ENCODE results near the gene WRNIP1. TPM values are rescaled to one million over a fixed set of nuclear protein-coding genes. Genes with fewer than 3 reads are reported as not detected.
A peak's percentile ranks its signal among the peaks of the same experiment; 100 is the strongest.

The WRNIP1 gene
- total and polyA plus RNA-seq, 9 of the 15 experiments (the other 6 are each of a cell fraction or from before 2014, with no cell fraction given): 13.2 to 63.6 (median 48.6) TPM

DNA sequence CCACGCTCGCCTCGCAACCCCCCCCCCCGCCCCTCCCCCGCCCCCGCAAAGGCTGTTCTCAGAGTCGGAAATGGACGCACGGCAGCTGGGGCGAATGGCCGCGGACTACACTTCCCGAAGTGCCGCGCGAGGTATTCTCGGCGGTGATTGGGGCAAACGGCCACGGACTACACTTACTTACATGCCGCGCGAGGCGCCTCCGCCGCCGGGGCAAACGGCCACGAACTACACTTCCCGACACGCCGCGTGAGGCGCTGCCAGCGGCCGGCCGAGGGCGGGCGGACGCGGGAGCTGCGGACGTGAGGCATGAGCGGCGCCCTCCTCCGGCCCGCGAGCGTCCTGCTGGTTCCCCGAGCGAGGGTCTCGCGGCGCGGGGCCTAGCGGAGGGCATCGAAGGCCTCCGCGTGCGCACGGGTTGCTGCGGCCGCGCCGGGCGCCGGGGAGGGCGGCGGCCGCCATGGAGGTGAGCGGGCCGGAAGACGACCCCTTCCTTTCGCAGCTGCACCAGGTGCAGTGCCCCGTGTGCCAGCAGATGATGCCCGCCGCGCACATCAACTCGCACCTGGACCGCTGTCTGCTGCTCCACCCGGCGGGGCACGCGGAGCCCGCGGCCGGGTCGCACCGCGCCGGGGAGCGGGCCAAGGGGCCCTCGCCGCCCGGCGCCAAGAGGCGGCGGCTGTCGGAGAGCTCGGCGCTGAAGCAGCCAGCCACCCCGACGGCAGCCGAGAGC lies at the start of gene WRNIP1 (continued):
- TF ChIP-seq, protein P1, sequence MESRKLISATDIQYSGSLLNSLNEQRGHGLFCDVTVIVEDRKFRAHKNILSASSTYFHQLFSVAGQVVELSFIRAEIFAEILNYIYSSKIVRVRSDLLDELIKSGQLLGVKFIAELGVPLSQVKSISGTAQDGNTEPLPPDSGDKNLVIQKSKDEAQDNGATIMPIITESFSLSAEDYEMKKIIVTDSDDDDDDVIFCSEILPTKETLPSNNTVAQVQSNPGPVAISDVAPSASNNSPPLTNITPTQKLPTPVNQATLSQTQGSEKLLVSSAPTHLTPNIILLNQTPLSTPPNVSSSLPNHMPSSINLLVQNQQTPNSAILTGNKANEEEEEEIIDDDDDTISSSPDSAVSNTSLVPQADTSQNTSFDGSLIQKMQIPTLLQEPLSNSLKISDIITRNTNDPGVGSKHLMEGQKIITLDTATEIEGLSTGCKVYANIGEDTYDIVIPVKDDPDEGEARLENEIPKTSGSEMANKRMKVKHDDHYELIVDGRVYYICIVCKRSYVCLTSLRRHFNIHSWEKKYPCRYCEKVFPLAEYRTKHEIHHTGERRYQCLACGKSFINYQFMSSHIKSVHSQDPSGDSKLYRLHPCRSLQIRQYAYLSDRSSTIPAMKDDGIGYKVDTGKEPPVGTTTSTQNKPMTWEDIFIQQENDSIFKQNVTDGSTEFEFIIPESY (CRISPR knock-in tag; IDR thresholded peaks at IDR 0.05): peak; percentile 39
- TF ChIP-seq, protein P2, sequence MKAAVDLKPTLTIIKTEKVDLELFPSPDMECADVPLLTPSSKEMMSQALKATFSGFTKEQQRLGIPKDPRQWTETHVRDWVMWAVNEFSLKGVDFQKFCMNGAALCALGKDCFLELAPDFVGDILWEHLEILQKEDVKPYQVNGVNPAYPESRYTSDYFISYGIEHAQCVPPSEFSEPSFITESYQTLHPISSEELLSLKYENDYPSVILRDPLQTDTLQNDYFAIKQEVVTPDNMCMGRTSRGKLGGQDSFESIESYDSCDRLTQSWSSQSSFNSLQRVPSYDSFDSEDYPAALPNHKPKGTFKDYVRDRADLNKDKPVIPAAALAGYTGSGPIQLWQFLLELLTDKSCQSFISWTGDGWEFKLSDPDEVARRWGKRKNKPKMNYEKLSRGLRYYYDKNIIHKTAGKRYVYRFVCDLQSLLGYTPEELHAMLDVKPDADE (conservative IDR thresholded peaks at IDR 0.05; ENCODE audit: control insufficient read depth, low read depth, low read length): peak; percentile 99
- TF ChIP-seq MBD2 (IDR thresholded peaks at IDR 0.05; ENCODE audit: borderline replicate concordance, low read depth) (peak; percentile 96), KDM5B (IDR thresholded peaks at IDR 0.05; ENCODE audit: insufficient replicate concordance, low read depth, low read length) (peak; percentile 83), CBX5 (IDR thresholded peaks at IDR 0.05; ENCODE audit: borderline replicate concordance, low read depth) (0 out of 2 replicates have a peak, but pooled peaks have one; percentile 42), DIDO1 (tag; IDR thresholded peaks at IDR 0.05; ENCODE audit: low read depth) (no peak), NONO (IDR thresholded peaks at IDR 0.05; ENCODE audit: low read depth in 2 of 2, low read length in 1 of 2) (peak; percentile 58 to 60; a peak in 3 of 4 replicates), XRCC5 (IDR thresholded peaks at IDR 0.05; ENCODE audit: low read depth, low read length) (peak; percentile 76; the same call in 1 of the 2 replicates), ZNF134 (CRISPR knock-in tag; conservative IDR thresholded peaks at IDR 0.05) (0 out of 2 replicates have a peak, but pooled peaks have one; percentile 13), SOX6 (IDR thresholded peaks at IDR 0.05) (peak; percentile 50), TCF7 (IDR thresholded peaks at IDR 0.05; ENCODE audit: borderline replicate concordance) (peak; percentile 42; the same call in 1 of the 2 replicates), NR4A1 (CRISPR knock-in tag; IDR thresholded peaks at IDR 0.05) (no peak), NR4A1 (tag; IDR thresholded peaks at IDR 0.05) (peak; percentile 83), CREB1 (IDR thresholded peaks at IDR 0.05) (peak; percentile 91), CREB1 (CRISPR knock-in tag; IDR thresholded peaks at IDR 0.05) (peak; percentile 88), MTA3 (IDR thresholded peaks at IDR 0.05; ENCODE audit: borderline replicate concordance) (peak; percentile 82), PML (IDR thresholded peaks at IDR 0.05; ENCODE audit: low read length) (peak; percentile 26; the same call in 1 of the 2 replicates), ERF (CRISPR knock-in tag; IDR thresholded peaks at IDR 0.05) (peak; percentile 9; the same call in 1 of the 2 replicates), ZBTB17 (CRISPR knock-in tag; IDR thresholded peaks at IDR 0.05) (peak; percentile 68), MEF2A (IDR thresholded peaks at IDR 0.05; ENCODE audit: control insufficient read depth, low read depth, low read length) (no peak), CHD1 (IDR thresholded peaks at IDR 0.05; ENCODE audit: low read length) (peak; percentile 22), NFE2 (IDR thresholded peaks at IDR 0.05; ENCODE audit: low read depth) (peak; percentile 7; the same call in 1 of the 2 replicates)
- TF ChIP-seq, protein P3, sequence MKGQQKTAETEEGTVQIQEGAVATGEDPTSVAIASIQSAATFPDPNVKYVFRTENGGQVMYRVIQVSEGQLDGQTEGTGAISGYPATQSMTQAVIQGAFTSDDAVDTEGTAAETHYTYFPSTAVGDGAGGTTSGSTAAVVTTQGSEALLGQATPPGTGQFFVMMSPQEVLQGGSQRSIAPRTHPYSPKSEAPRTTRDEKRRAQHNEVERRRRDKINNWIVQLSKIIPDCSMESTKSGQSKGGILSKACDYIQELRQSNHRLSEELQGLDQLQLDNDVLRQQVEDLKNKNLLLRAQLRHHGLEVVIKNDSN (CRISPR knock-in tag; IDR thresholded peaks at IDR 0.05): peak; percentile 56; the same call in 1 of the 2 replicates
- TF ChIP-seq, protein P4, sequence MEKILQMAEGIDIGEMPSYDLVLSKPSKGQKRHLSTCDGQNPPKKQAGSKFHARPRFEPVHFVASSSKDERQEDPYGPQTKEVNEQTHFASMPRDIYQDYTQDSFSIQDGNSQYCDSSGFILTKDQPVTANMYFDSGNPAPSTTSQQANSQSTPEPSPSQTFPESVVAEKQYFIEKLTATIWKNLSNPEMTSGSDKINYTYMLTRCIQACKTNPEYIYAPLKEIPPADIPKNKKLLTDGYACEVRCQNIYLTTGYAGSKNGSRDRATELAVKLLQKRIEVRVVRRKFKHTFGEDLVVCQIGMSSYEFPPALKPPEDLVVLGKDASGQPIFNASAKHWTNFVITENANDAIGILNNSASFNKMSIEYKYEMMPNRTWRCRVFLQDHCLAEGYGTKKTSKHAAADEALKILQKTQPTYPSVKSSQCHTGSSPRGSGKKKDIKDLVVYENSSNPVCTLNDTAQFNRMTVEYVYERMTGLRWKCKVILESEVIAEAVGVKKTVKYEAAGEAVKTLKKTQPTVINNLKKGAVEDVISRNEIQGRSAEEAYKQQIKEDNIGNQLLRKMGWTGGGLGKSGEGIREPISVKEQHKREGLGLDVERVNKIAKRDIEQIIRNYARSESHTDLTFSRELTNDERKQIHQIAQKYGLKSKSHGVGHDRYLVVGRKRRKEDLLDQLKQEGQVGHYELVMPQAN (IDR thresholded peaks at IDR 0.05; ENCODE audit: borderline replicate concordance): no peak
